HCT116 (cell line): Measurements from ENCODE around the gene GRIK1. TPM values are rescaled to one million over a fixed set of nuclear protein-coding genes. Genes with fewer than 3 reads are reported as not detected.

ENCODE experiments used
- ATAC-seq: fragments of 200-7000 bp; cut with Tn5 transposase; 2 replicates; pipeline ENCODE4 v1.9.1; 2020; ENCODE audit warnings: mild to moderate bottlenecking, moderate library complexity
- BruUV-seq: library from RNA; stranded (reverse); fragments of 400-500 nt; replicated peaks from 2 replicates; lab custom pipeline; 2021; lab: Mats Ljungman, UMichigan
- CTCF ChIA-PET: fragments of 300-600 bp; sonication (Branson Sonifier 250); formaldehyde crosslinking; loops from one replicate; lab custom pipeline; 2021; ENCODE audit warnings: antibody characterized with exemption; lab: Charles Lee
- POLR2A ChIA-PET: fragments of 300-600, 350-600 bp; sonication (Branson Sonifier 250); formaldehyde crosslinking; loops from one replicate; lab custom pipeline; 2021; ENCODE audit warnings: antibody characterized with exemption; lab: Charles Lee
- RAD21 ChIA-PET, 2 experiments: fragments of 300-600 bp; sonication (Branson Sonifier 250); formaldehyde crosslinking; loops; one replicate each; lab custom pipeline; 2023; ENCODE audit warnings: low total read pairs in 2 of 2; ENCODE audit not compliant: uncharacterized antibody in 2 of 2, unreplicated experiment in 2 of 2, low non-redundant PET in 1 of 2; lab: Charles Lee
- DNase-seq: peaks from one replicate; pipeline ENCODE4 v3.0.0-alpha.2; 2010; ENCODE audit warnings: low read depth, low spot score
- H2AFZ ChIP-seq: fragments of 200-600 bp; shearing (Covaris generic), sonication (generic); 2 replicates; pipeline ENCODE4 v1.6.1; 2017; ENCODE audit warnings: low read depth, mixed run types, mixed read lengths, antibody characterized with exemption, low read length; ENCODE audit not compliant: poor library complexity, severe bottlenecking
- H3K27ac ChIP-seq: 2 replicates; pipeline ENCODE4 v1.5.1; 2012; ENCODE audit warnings: low read depth, low read length
- H3K27me3 ChIP-seq: fragments of 200-600 bp; sonication (generic); 2 replicates; pipeline ENCODE4 v1.6.1; 2016; ENCODE audit warnings: mixed run types, low read length, mixed read lengths; ENCODE audit not compliant: insufficient read depth
- H3K36me3 ChIP-seq, 2 experiments: fragments of 200-500 bp in 1 of 2; fragments of 200-600 bp in 1 of 2; sonication (Bioruptor generic) in 1 of 2; sonication (generic) in 1 of 2; 2 replicates each; pipeline versions ENCODE4 v1.5.1 to v1.6.1; 2014 to 2016; ENCODE audit warnings: low read length in 2 of 2, inconsistent platforms in 1 of 2, mixed read lengths in 1 of 2, mixed run types in 1 of 2; ENCODE audit not compliant: insufficient read depth in 2 of 2, control insufficient read depth in 1 of 2
- H3K4me1 ChIP-seq, 2 experiments: fragments of 200-600 bp in 1 of 2; sonication (generic) in 1 of 2; 2 replicates each; pipeline versions ENCODE4 v1.5.1 to v1.6.1; 2012 to 2017; ENCODE audit warnings: low read length in 2 of 2, inconsistent platforms in 1 of 2, mild to moderate bottlenecking in 1 of 2, mixed read lengths in 1 of 2, mixed run types in 1 of 2, moderate library complexity in 1 of 2; ENCODE audit not compliant: insufficient read depth in 2 of 2, control insufficient read depth in 1 of 2
- H3K4me2 ChIP-seq: fragments of 200-600 bp; sonication (generic); 2 replicates; pipeline ENCODE4 v1.6.1; 2017; ENCODE audit warnings: mixed run types, low read length, mixed read lengths
- H3K4me3 ChIP-seq, 2 experiments: fragments of 200-600 bp in 1 of 2; sonication (generic) in 1 of 2; replicated peaks in 1 of 2; 2 replicates each; pipeline ENCODE4 v1.5.1; 2011 to 2016; ENCODE audit warnings: low read length in 2 of 2, control low read depth in 1 of 2, low read depth in 1 of 2, mild to moderate bottlenecking in 1 of 2, mixed read lengths in 1 of 2, mixed run types in 1 of 2
- H3K79me2 ChIP-seq: fragments of 200-600 bp; sonication (generic); 2 replicates; pipeline ENCODE4 v1.6.1; 2017; ENCODE audit warnings: mild to moderate bottlenecking, mixed run types, low read length, moderate library complexity, mixed read lengths; ENCODE audit not compliant: insufficient read depth
- H3K9ac ChIP-seq: fragments of 200-600 bp; sonication (generic); 2 replicates; pipeline ENCODE4 v1.6.1; 2016; ENCODE audit warnings: low read length, mixed read lengths
- H3K9me2 ChIP-seq: fragments of 200-600 bp; sonication (generic), shearing (Covaris generic); 2 replicates; pipeline ENCODE4 v1.6.1; 2017; ENCODE audit warnings: mixed run types, mild to moderate bottlenecking, moderate library complexity; ENCODE audit not compliant: insufficient read depth
- H3K9me3 ChIP-seq, 2 experiments: fragments of 200-500 bp in 1 of 2; fragments of 200-600 bp in 1 of 2; sonication (Bioruptor generic) in 1 of 2; sonication (generic) in 1 of 2; 2 replicates each; pipeline ENCODE4 v1.6.1; 2014 to 2017; ENCODE audit warnings: low read length in 2 of 2, mixed read lengths in 2 of 2, inconsistent platforms in 1 of 2, low read depth in 1 of 2, mild to moderate bottlenecking in 1 of 2, mixed run types in 1 of 2, moderate library complexity in 1 of 2; ENCODE audit not compliant: control insufficient read depth in 1 of 2, insufficient read depth in 1 of 2
- H4K20me1 ChIP-seq: fragments of 200-600 bp; sonication (generic), shearing (Covaris generic); 2 replicates; pipeline ENCODE4 v1.6.1; 2017; ENCODE audit warnings: mixed run types, mild to moderate bottlenecking, moderate library complexity; ENCODE audit not compliant: insufficient read depth
- CBX3 ChIP-seq: IDR thresholded peaks from 2 replicates; pipeline ENCODE4 v1.6.1; 2012; ENCODE audit warnings: low read depth
- CEBPB ChIP-seq: IDR thresholded peaks from 2 replicates; pipeline ENCODE4 v1.6.1; 2012; ENCODE audit warnings: low read depth
- CTCF ChIP-seq, 3 experiments: fragments of 200-600 bp in 1 of 3; sonication (generic) in 1 of 3; IDR thresholded peaks in 2 of 3; conservative IDR thresholded peaks in 1 of 3; 2 replicates each; pipeline ENCODE4 v1.5.1; 2012 to 2017; ENCODE audit warnings: low read depth in 2 of 3, low read length in 2 of 3, antibody characterized with exemption in 1 of 3, borderline replicate concordance in 1 of 3, control low read depth in 1 of 3, mild to moderate bottlenecking in 1 of 3, mixed read lengths in 1 of 3, mixed run types in 1 of 3, moderate library complexity in 1 of 3; ENCODE audit not compliant: insufficient read depth in 1 of 3
- EGR1 ChIP-seq: IDR thresholded peaks from 2 replicates; pipeline ENCODE4 v1.6.1; 2012; ENCODE audit warnings: low read depth
- EZH2phosphoT487 ChIP-seq: fragments of 200-600 bp; IDR thresholded peaks from 2 replicates; pipeline ENCODE4 v1.6.1; 2018; ENCODE audit warnings: antibody characterized with exemption, borderline replicate concordance
- JUND ChIP-seq: IDR thresholded peaks from 2 replicates; pipeline ENCODE4 v1.6.1; 2012
- POLR2AphosphoS5 ChIP-seq: IDR thresholded peaks from 2 replicates; pipeline ENCODE4 v1.6.1; 2011; ENCODE audit warnings: mild to moderate bottlenecking, low read depth, low read length, moderate library complexity
- SIN3A ChIP-seq: IDR thresholded peaks from 2 replicates; pipeline ENCODE4 v1.6.1; 2012; ENCODE audit warnings: low read depth
- TCF7L2 ChIP-seq: IDR thresholded peaks from 2 replicates; pipeline ENCODE4 v1.7.0; 2011; ENCODE audit warnings: borderline replicate concordance, inconsistent platforms; ENCODE audit not compliant: insufficient read depth, insufficient read length; ENCODE audit errors: extremely low read depth
- YY1 ChIP-seq: IDR thresholded peaks from 2 replicates; pipeline ENCODE4 v1.6.1; 2011; ENCODE audit warnings: low read length, low read depth, moderate library complexity, mild to moderate bottlenecking; ENCODE audit not compliant: insufficient replicate concordance; ENCODE audit errors: extremely low read depth
- ZFX ChIP-seq: fragments of 450-650 bp; IDR thresholded peaks from 2 replicates; pipeline ENCODE4 v1.6.1; 2017
- intact Hi-C: fragments of 100-400 bp; cut with micrococcal nuclease; formaldehyde crosslinking; loops from 2 replicates; pipeline ENCODE4 v1.10.0; 2022
- total RNA-seq: library from RNA; stranded (reverse); gene quantifications from one replicate; pipeline ENCODE4 v1.2.1, GENCODE V29; 2021; ENCODE audit not compliant: unreplicated experiment

GRIK1 gene
- total RNA-seq, 1 experiment from 2014 or later = not detected

- TF ChIP-seq EGR1 = no peak
- TF ChIP-seq, all 23 proteins: peak for 0
These were observed 142.6 kb downstream of the GRIK1 start (continued) for GRCh38 chr21:29797155-29797554.

DNA sequence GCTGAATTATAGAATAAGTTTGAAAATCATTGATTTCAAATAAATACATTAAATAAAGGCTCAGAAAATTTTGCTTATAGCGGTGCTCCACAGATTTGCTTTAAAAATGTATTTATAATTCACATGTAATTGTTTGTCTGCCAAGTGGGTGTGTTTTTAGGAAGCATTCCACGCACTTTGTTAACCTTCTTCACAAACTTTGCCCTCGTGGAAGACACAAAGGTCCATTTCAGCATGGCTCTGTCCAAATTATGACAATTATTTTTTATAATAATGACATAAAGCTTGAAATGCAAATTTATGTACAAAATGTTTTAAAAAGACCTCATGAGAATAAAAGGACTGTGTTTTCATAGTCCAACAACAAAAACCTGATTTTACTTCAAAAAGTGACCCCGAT is 146.1 kb downstream of the GRIK1 start:
- H2AFZ ChIP-seq = no peak overlapping the region
- ChIA-PET POLR2A (no interaction called here), CTCF (no interaction called here), RAD21 (no interaction called here)
- no peak for DNase-seq
- H3K9me3 ChIP-seq = peaks cover 5 to 27% of the 10 kb centered on the region in 2 experiments; a peak in 2 of 4 replicates
- H3K9me2 ChIP-seq = no peaks in the 10 kb centered on the region
- H3K79me2 ChIP-seq = no peaks in the 10 kb centered on the region
- no peaks in the 10 kb centered on the region for H3K27me3 ChIP-seq
- no peaks in the 10 kb centered on the region for H4K20me1 ChIP-seq
- H3K9ac ChIP-seq = no peak overlapping the region
- no peak overlapping the region for H3K27ac ChIP-seq
- no peaks in the 10 kb centered on the region for H3K4me1 ChIP-seq
- BruUV-seq = no TSS peak
- H3K4me2 ChIP-seq = no peak overlapping the region
- H3K36me3 ChIP-seq = no peaks in the 10 kb centered on the region
- TF ChIP-seq CTCF (IDR thresholded peaks at IDR 0.05 in 2 of 3, conservative IDR thresholded peaks at IDR 0.05 in 1 of 3; ENCODE audit: borderline replicate concordance in 1 of 3, insufficient read depth in 1 of 3, low read depth in 2 of 3, low read length in 2 of 3) = no peak
- no peak for ATAC-seq
- H3K4me3 ChIP-seq = no peak overlapping the region
- intact Hi-C loops = no loop called here

- no peak overlapping the region for H3K4me2 ChIP-seq
- no peak overlapping the region for H2AFZ ChIP-seq
- no peak for DNase-seq
- no peaks in the 10 kb centered on the region for H3K36me3 ChIP-seq
- H3K79me2 ChIP-seq = no peaks in the 10 kb centered on the region
- no peak overlapping the region for H3K9ac ChIP-seq
- RAD21 ChIA-PET = no interaction called here
- H3K9me2 ChIP-seq = no peaks in the 10 kb centered on the region
- no peak for ATAC-seq
- H4K20me1 ChIP-seq = no peaks in the 10 kb centered on the region
- H3K4me1 ChIP-seq = no peaks in the 10 kb centered on the region
- CTCF ChIA-PET = no interaction called here
- no peak overlapping the region for H3K27ac ChIP-seq
- POLR2A ChIA-PET = no interaction called here
- BruUV-seq = no TSS peak
- no peak overlapping the region for H3K4me3 ChIP-seq
- no peaks in the 10 kb centered on the region for H3K27me3 ChIP-seq
- peaks cover 5 to 25% of the 10 kb centered on the region in 2 experiments; a peak in 2 of 4 replicates for H3K9me3 ChIP-seq
- intact Hi-C loops = no loop called here
- TF ChIP-seq CEBPB = no peak
- no peak for TF ChIP-seq CTCF (IDR thresholded peaks at IDR 0.05 in 2 of 3, conservative IDR thresholded peaks at IDR 0.05 in 1 of 3; ENCODE audit: borderline replicate concordance in 1 of 3, insufficient read depth in 1 of 3, low read depth in 2 of 3, low read length in 2 of 3)
- TF ChIP-seq YY1 = no peak
- TF ChIP-seq ZFX = no peak
- TF ChIP-seq TCF7L2 = no peak
- no peak for TF ChIP-seq EGR1
- no peak for TF ChIP-seq EZH2phosphoT487
- TF ChIP-seq POLR2AphosphoS5 = no peak
- TF ChIP-seq JUND = no peak
- TF ChIP-seq CBX3 = no peak
- TF ChIP-seq SIN3A = no peak
These were observed 150.4 kb downstream of the GRIK1 start for GRCh38 chr21:29789393-29789792.
